G401 (cell line): Measurements from ENCODE around the gene RASGRP4. TPM values are rescaled to one million over a fixed set of nuclear protein-coding genes. Genes with fewer than 3 reads are reported as not detected.
"Not testable (repeated sequence)": the region's sequence is repeated elsewhere in the genome, so short reads cannot be mapped to it uniquely, and the experiment has no call there.

Experiments
- DNase-seq: peaks from one replicate; pipeline ENCODE4 v3.0.0-alpha.2; 2015; ENCODE audit warnings: low spot score
- in situ Hi-C: cut with HindIII; loops from 2 replicates; pipeline ENCODE4 v1.10.0; 2016; ENCODE audit warnings: low sequenced_read_pairs, mixed read lengths
- total RNA-seq: library from RNA; depleted of rRNA; stranded (reverse); fragments of >200 nt; shearing (Covaris generic); gene quantifications from 2 replicates; pipeline ENCODE4 v1.2.3, GENCODE V29; 2014

The RASGRP4 gene
- total RNA-seq, 1 experiment from 2014 or later, result not detected

DNA sequence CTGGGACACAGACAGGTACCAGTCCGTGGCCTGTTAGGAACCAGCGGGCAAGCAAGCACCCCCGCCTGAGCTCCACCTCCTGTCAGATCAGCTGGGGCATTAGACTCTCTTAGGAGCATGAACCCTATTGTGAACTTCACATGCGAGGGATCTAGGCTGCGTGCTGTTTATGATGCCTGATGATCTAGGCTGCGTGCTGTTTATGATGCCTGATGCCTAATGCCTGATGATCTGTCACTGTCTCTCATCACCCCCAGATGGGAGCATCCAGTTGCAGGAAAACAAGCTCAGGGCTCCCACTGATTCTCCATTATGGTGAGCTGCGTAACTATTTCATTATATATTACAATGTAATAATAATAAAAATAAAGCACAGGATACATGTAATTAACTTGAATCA lies 3.6 kb downstream of the RASGRP4 start:
- no peak for DNase-seq
- in situ Hi-C loops, result no loop called here

DNA sequence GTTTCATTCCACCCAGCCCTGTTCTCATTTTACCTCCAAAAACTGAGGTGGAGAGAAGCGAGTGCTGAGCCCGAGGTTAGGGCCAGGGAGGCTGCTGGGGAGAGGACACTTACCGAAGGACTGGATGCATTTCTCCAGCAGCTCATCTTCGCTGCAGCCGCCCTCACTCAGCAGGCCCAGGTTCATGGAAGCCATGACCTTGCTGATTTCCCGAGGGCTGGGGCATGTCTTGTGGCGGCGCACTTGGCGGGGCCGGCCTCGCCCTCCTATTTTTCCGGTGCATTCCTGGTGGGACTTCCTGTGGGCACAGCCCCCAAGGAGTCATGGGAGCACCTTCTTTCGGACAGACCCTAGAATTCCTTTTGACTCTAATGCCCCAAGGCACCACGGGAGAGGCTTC lies 4.2 kb downstream of the RASGRP4 start:
- in situ Hi-C loops, result no loop called here
- DNase-seq, result no peak

DNA sequence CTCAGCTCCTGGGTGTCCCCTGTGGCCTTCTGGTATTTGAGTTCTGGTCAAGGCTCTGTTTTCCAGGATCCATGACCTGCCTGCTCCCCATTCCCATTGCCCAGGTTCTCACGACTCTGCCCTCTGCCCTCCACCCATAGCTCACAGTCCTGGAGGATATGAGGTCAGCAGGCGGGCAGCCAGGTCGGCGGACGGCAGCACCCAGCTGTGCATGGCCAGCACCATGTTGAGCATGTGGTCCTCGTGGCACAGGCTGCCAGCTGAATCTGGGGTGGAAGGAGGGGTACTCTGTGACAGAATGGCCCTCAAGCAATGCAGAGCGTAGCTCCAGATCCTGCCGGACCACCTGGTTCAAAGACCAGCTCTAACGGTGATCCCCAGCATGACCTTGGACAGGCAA lies 5.1 kb downstream of the RASGRP4 start:
- DNase-seq, result no peak
- in situ Hi-C loops, result no loop called here

GRCh38 chr19:38417544-38418506 lies 8.2 kb downstream of the RASGRP4 start:
- in situ Hi-C loops, result no loop called here
- DNase-seq, result no peak

- in situ Hi-C loops, result no loop called here
- no peak for DNase-seq
These were observed 8.9 kb downstream of the RASGRP4 start for GRCh38 chr19:38417146-38417543.

DNA sequence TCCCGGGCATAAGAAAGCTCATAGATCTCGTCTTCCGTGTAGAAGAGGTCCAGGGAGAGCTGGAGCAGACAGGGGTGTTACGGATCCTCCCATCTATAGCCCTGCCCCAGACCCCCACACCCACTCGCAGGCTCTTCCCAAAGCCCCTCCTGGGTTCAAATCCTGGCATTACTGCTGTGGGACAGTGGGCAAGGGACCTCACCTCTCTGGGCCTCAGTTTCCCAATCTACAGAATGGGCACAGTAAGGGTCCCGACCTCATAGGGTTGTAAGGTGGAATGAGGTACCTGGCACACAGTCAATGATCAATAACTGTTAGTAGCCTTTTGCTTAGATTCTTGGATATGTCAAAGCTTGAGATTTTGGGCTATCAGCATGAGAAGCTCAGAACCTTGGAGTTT lies 12.6 kb downstream of the RASGRP4 start:
- no peak for DNase-seq
- in situ Hi-C loops, result no loop called here

- no peak for DNase-seq
- in situ Hi-C loops, result no loop called here
These were observed 13.1 kb downstream of the RASGRP4 start for GRCh38 chr19:38412961-38413360.

GRCh38 chr19:38412491-38412890 lies 13.5 kb downstream of the RASGRP4 start:
- in situ Hi-C loops, result no loop called here
- no peak for DNase-seq

- DNase-seq, in situ Hi-C loops: not testable (repeated sequence)
These were observed 14.1 kb downstream of the RASGRP4 start for GRCh38 chr19:38411898-38412297.

DNA sequence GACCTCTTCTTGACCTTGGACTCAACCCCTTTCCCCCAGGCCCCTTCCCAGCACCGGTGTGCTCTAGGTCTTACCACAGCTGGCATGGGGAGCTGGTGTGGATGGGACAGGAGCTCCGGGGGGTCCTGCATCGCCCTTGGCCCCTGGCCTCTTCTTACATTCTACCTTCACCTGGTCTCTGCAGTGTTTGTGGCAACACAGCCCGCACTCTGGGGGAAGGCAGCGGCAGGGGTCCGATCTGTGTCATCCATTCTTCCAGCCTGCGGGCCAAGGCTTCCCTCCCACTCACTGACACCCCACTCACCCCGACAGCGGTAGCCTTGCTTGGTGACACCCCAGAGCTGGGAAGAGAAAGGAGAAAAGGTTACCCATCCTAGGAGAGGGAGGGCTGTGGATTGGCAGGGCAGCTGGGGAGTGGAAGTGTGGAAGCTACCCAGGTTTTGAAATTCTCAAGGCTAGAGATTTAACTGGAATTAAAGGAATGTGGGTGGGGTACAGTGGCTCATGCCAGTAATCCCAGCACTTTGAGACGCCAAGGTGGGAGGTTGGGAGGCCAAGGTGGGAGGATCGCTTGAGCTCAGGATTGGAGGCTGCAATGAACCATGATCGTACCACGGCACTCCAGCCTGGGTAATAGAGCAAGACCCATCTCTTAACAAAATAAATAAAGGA lies 14.8 kb downstream of the RASGRP4 start:
- no peak for DNase-seq
- in situ Hi-C loops, result no loop called here

DNA sequence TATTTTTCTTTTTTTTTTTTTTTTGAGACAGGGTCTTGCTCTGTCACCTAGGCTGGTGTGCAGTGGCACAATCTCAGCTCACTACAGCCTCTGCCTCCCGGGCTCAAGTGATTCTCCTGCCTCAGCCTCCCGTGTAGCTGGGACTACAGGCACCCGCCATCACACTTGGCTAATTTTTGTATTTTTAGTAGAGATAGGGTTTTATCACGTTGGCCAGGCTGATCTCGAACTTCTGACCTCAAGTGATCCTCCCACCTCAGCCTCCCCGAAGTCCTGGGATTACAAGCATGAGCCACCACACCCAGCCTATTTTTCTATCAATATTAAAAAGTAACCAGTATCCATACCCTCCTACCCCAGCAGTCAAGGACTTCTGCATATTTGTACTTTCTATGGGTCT lies 15.6 kb downstream of the RASGRP4 start:
- DNase-seq, in situ Hi-C loops: not testable (repeated sequence)

DNA sequence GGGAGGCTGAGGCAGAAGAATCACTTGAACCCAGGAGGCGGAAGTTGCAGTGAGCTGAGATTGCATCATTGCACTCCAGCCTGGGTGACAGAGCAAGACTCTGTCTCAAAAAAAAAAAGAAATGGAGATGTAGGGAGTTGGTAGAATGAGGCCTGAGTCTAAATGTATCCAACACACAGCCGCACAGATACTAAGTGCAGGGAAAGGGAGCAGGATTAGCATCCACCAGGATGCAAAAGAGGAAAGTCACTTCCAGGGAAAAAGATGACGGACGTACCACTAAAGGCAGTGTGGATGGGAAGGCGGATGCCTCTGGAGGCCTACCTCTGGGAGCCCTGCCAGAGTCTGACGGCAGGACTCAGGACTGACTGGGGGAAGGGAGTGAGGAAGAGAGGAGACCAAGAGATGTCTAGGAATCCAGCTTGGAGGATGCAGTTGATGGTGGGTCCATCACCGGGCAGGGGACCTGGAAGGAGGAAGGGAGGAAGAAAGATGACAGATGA lies 16.3 kb downstream of the RASGRP4 start:
- DNase-seq, result peak; percentile 28
- in situ Hi-C loops, result no loop called here

DNA sequence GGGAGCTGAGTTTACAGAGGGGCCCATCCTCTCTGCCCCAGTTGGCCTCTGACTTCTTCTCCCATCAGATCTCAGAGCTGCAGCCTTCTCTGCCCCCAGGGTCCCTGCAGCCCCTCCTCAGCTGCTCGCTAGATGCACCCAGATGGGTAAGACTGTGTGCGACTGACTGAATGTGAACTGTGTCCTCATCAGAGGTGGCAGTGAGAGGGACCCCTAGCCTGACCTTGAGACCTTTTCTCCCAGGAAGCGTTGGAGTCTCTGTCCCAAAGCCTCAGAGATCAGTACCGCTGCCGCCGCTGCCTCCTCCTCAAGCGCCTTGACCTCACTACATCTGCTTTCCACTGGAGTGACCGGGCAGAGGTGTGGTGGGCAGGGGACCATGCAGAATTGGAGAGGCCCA lies 20.7 kb downstream of the RASGRP4 start:
- in situ Hi-C loops, result no loop called here
- DNase-seq, result no peak

DNA sequence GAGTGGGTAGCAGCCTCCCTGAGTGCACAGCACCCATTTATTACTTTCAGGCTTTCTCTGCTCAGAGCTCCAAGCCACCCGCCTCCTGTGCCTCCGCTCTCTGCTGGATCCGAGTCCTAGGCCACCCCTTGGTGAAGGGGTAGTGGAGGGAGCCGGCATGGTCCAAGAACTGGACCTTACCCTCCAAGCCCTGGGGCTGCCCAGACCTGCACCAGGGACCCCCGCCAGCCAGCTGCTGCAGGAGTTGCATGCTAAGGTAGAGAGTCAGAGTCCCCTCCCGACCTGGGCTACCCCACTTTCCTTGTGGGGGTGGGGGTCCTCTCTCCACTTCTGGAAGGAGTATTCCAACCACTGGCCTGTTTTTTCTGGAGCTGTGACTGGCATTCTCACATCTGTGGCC lies 21.2 kb downstream of the RASGRP4 start:
- DNase-seq, result no peak
- in situ Hi-C loops, result no loop called here

DNA sequence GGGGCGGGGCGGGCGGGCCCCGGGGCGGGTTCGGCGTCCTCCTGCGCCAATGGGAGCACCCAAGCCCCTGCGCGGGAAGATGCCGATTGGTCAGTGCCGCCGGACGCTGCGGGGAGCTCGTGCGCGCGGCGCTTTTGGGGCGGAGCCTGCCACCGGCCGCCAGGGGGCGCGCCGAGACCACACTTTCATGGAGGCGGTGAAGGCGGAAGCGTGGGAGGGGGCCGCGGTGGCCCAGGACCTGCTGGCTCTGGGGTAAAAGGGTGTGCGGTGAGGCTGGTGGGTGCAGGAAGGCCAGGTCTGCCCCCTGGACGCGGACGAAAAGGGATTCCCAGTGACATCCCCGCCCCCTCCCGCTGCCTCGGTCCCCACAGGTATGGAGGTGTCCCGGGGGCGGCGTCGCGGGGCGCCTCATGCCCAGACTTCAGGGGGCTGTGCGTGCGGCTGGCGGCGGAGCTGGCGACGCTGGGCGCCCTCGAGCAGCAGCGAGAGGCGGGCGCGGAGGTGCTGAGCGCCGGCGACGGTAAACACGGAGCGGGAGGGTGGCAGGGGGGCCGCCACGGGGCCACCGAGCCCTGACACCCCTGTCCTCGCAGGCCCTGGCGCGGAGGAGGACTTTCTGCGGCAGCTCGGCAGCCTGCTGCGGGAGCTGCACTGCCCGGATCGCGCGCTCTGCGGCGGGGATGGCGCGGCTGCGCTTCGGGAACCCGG lies 22.9 kb downstream of the RASGRP4 start, which contains the start of gene FAM98C:
Gene FAM98C (plus strand): TSS at position 127 of the 708 bp plus-strand sequence. CDS start 61 bp downstream, at position 188.
- peak; percentile 96 for DNase-seq
- in situ Hi-C loops, result no loop called here

GRCh38 chr19:38402623-38402966 lies 23.4 kb downstream of the RASGRP4 start:
- no peak for DNase-seq
- in situ Hi-C loops, result no loop called here

GRCh38 chr19:38401148-38401547 lies 24.9 kb downstream of the RASGRP4 start:
- no peak for DNase-seq
- in situ Hi-C loops, result no loop called here

- in situ Hi-C loops, result no loop called here
- no peak for DNase-seq
These were observed 25.7 kb downstream of the RASGRP4 start for GRCh38 chr19:38400361-38400760.

- in situ Hi-C loops, result no loop called here
- no peak for DNase-seq
These were observed 26.5 kb downstream of the RASGRP4 start for GRCh38 chr19:38399537-38399936.

- DNase-seq, result no peak
- in situ Hi-C loops, result no loop called here
These were observed 26.9 kb downstream of the RASGRP4 start for GRCh38 chr19:38399081-38399480.
